GM19463 (cell line): ENCODE data around the gene XBP1.
"Not testable (repeated sequence)": the region's sequence is repeated elsewhere in the genome, so short reads cannot be mapped to it uniquely, and the experiment has no call there.

Experiments
- ATAC-seq: cut with Tn5 transposase; IDR thresholded peaks from one replicate; pipeline ENCODE4 v1.9.1; 2021; ENCODE audit warnings: mild to moderate bottlenecking, moderate library complexity; ENCODE audit not compliant: unreplicated experiment

The XBP1 gene

GRCh38 chr22:28819253-28820096, 19.1 kb upstream of the XBP1 start:
- no peak for ATAC-seq

GRCh38 chr22:28817919-28818859, 17.8 kb upstream of the XBP1 start:
- no peak for ATAC-seq

GRCh38 chr22:28817064-28817463, 16.7 kb upstream of the XBP1 start:
- no peak for ATAC-seq

- no peak for ATAC-seq
Measured at GRCh38 chr22:28815729-28816128, 15.4 kb upstream of the XBP1 start.

GRCh38 chr22:28815111-28815510, 14.7 kb upstream of the XBP1 start:
- no peak for ATAC-seq

GRCh38 chr22:28813772-28814518, 13.6 kb upstream of the XBP1 start:
- no peak for ATAC-seq

- no peak for ATAC-seq
Measured at GRCh38 chr22:28812516-28812915, 12.1 kb upstream of the XBP1 start.

GRCh38 chr22:28810821-28811491, 10.6 kb upstream of the XBP1 start:
- ATAC-seq, result no peak

- no peak for ATAC-seq
Measured at GRCh38 chr22:28808716-28809355, 8.5 kb upstream of the XBP1 start.

- not testable (repeated sequence) for ATAC-seq
Measured at GRCh38 chr22:28805426-28805825, 5.1 kb upstream of the XBP1 start.

GRCh38 chr22:28802595-28803123, 2.3 kb upstream of the XBP1 start:
- no peak for ATAC-seq

GRCh38 chr22:28801845-28802594, 1.7 kb upstream of the XBP1 start:
- ATAC-seq, result no peak

- peak; percentile 29 for ATAC-seq
Measured at GRCh38 chr22:28799606-28800307, 612 bp downstream of the XBP1 start.

- no peak for ATAC-seq
Measured at GRCh38 chr22:28798810-28799605, 1.4 kb downstream of the XBP1 start.

GRCh38 chr22:28795932-28796856, 4.2 kb downstream of the XBP1 start:
- ATAC-seq, result no peak

- ATAC-seq, result no peak
Measured at GRCh38 chr22:28795071-28795693, 5.2 kb downstream of the XBP1 start.
